Kidney epithelial cell (primary cell): ENCODE results near the gene ALAD. TPM values are rescaled to one million over a fixed set of nuclear protein-coding genes. Genes with fewer than 3 reads are reported as not detected.
"Not testable (repeated sequence)": the region's sequence is repeated elsewhere in the genome, so short reads cannot be mapped to it uniquely, and the experiment has no call there.

Source experiments
- DNase-seq: peaks from one replicate; pipeline ENCODE4 v3.0.0-alpha.2; 2010; ENCODE audit warnings: low read depth
- H3K27me3 ChIP-seq: 2 replicates; pipeline ENCODE4 v1.6.0; 2011; ENCODE audit warnings: low read length; ENCODE audit not compliant: control insufficient read depth, insufficient read depth
- H3K36me3 ChIP-seq: 2 replicates; pipeline ENCODE4 v1.5.1; 2011; ENCODE audit warnings: low read length; ENCODE audit not compliant: control insufficient read depth, insufficient read depth
- H3K4me3 ChIP-seq: 2 replicates; pipeline ENCODE4 v1.5.1; 2011; ENCODE audit warnings: low read depth, mild to moderate bottlenecking, control low read depth, low read length
- total RNA-seq: library from RNA; depleted of rRNA; stranded (reverse); fragments of >200 nt; gene quantifications from 2 replicates; pipeline ENCODE4 v1.2.3, GENCODE V29; 2015
- TF ChIP-seq, protein P1 (sequence below): IDR thresholded peaks from 2 replicates; pipeline ENCODE4 v1.5.1; 2011; ENCODE audit warnings: mild to moderate bottlenecking, moderate library complexity, low read length, control low read depth, inconsistent platforms; ENCODE audit not compliant: insufficient read depth, poor library complexity, severe bottlenecking

The ALAD gene
- total RNA-seq, 1 donor from 2014 or later: 6.7 TPM

DNA sequence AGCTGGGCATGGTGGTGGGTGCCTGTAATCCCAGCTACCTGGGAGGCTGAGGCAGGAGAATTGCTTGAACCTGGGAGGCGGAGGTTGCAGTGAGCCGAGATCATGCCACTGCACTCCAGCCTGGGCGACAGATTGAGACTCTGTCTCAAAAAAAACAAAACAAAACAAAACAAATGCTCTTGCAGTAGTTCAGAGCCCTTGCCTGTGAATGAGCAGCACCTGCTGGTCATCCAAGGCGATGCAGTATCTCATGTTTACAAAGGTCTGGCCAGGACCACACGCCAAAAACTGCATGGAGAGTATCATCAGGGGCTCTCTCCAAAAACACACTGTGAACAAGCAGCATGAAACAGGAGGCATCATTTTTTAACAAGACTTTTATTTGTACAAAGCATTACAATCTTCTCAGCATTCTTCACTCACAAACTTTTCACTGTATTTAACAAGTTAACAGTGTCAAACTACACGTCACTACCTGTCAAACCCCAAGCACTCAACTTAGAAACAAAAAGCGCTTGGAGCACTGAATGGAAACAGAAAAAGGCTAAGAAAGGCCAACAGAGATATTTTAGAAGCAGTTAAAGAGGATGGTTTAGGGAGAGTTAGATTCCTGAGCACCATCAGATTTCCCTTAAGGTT is 5.9 kb upstream of the ALAD start:
- TF ChIP-seq, protein P1, sequence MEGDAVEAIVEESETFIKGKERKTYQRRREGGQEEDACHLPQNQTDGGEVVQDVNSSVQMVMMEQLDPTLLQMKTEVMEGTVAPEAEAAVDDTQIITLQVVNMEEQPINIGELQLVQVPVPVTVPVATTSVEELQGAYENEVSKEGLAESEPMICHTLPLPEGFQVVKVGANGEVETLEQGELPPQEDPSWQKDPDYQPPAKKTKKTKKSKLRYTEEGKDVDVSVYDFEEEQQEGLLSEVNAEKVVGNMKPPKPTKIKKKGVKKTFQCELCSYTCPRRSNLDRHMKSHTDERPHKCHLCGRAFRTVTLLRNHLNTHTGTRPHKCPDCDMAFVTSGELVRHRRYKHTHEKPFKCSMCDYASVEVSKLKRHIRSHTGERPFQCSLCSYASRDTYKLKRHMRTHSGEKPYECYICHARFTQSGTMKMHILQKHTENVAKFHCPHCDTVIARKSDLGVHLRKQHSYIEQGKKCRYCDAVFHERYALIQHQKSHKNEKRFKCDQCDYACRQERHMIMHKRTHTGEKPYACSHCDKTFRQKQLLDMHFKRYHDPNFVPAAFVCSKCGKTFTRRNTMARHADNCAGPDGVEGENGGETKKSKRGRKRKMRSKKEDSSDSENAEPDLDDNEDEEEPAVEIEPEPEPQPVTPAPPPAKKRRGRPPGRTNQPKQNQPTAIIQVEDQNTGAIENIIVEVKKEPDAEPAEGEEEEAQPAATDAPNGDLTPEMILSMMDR: peak; percentile 84
- DNase-seq, H3K4me3 ChIP-seq, H3K27me3 ChIP-seq, H3K36me3 ChIP-seq: not testable (repeated sequence)

DNA sequence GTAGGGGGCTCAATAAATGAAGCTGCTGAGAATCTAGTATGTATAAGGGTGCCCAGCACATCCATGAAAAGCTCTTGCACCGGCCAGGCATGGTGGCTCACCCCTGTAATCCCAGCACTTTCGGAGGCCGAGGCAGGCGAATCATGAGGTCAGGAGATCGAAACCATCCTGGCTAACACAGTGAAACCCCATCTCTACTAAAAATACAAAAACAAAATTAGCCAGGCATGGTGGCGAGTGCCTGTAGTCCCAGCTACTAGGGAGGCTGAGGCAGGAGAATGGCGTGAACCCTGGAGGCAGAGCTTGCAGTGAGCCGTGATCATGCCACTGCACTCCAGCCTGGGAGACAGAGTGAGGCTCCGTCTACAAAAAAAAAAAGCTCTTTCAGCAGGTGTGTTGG is 5.3 kb upstream of the ALAD start:
- not testable (repeated sequence) for H3K36me3 ChIP-seq, H3K4me3 ChIP-seq, H3K27me3 ChIP-seq, DNase-seq

DNA sequence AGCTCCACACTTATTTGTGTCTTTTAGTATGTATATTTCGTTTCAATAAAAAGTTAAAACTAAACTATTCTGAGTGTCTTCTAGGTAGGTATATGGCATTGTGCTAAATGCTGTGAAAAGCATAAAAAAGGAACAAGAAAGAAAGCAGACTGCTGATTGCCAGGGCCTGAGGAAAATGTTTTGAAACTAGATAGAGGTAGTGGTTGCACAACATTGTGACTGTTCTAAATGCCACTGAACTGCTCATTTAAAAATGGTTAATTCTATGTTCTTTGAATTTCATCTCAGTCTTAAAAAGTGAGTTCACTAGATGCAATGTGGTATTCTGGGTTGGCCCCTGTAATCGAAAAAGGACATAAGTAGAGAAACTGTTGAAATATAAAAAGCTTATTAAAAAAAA is 2.6 kb upstream of the ALAD start:
- no peak overlapping the region for H3K4me3 ChIP-seq
- no peaks in the 10 kb centered on the region for H3K27me3 ChIP-seq
- DNase-seq: no peak
- H3K36me3 ChIP-seq: no peaks in the 10 kb centered on the region
- TF ChIP-seq, protein P1: no peak

DNA sequence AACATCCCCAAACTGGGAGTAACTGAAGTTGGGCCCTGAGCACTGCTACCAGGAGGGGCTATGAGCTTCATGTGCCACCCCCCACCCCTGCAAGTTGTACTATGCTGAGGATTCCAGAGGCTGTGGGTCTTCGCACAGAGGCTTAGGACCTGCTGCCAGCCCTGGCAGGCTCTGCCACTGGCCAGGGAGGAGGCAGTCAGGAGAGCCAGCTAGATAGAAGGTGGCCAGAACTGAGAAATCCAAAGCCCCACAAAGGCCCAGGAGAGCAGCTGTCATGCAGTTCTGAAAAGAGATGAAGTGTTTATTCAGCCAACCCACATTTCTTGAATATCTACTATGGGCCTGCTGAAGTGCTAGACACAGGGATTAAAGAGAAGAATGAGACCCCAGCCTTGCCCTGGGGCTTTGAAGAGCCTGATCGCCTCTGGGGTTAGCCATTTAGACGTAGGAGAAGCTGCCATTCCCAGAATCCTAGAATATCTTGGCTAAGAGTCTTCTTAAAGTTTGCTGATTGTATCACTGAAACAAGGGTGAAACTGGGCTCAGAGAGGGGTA is 1.4 kb downstream of the ALAD start:
- Histone ChIP-seq H3K4me3 (no peak overlapping the region), H3K27me3 (no peaks in the 10 kb centered on the region), H3K36me3 (no peaks in the 10 kb centered on the region)
- DNase-seq: no peak
- TF ChIP-seq, protein P1: no peak

DNA sequence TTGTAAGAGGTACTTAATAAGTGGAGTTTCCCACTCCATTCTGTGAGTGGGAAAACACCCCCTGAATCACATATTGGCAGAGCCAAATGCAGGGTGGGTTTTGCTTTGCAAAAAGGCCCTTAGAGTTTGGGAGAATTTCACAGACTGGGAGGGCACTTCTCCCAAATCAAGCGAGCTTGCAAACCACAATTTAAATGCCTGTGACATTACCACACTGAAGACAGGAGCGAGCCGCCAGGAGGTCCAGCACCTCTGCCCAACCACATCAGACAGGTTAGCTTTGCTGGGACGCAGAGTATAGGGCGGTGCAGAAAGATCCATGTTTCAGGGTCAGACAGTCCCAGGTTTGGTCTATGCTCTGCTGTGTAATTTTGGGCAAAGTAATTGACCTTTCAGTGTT is 2.3 kb downstream of the ALAD start:
- DNase-seq: no peak
- no peaks in the 10 kb centered on the region for H3K36me3 ChIP-seq
- TF ChIP-seq, protein P1: no peak
- H3K4me3 ChIP-seq: no peak overlapping the region
- H3K27me3 ChIP-seq: no peaks in the 10 kb centered on the region

DNA sequence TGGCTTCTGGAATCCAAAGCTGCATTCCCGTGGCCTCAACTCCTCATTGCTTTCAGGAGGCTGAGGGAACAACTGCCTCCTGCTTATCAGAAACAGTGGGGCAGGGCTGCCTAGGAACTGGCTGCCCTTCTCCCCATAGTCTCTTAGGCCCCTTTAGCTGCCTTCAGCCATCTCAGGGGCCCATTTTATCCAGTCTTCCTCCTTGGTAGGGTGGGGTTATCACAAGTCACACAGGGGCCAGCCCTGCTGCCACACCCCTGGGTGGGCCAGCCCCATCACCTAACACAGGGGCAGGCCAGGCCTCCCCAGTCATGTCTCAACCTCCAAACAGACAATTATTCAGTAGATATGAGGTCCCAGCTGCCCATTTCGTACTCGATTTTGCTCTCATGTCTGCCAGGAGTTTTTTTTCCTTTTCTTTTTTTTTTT is 3.9 kb downstream of the ALAD start:
- H3K36me3 ChIP-seq: no peaks in the 10 kb centered on the region
- TF ChIP-seq, protein P1: no peak
- no peak for DNase-seq

More for the DNA sequence above, 3.9 kb downstream of the ALAD start:
- no peaks in the 10 kb centered on the region for H3K27me3 ChIP-seq
- no peak overlapping the region for H3K4me3 ChIP-seq
